Lung microvascular endothelial cell (primary cell): ENCODE measurements around the gene GANAB. TPM values are rescaled to one million over a fixed set of nuclear protein-coding genes. Genes with fewer than 3 reads are reported as not detected.
A peak's percentile ranks its signal among the peaks of the same experiment; 100 is the strongest.
"Not testable (repeated sequence)": the region's sequence is repeated elsewhere in the genome, so short reads cannot be mapped to it uniquely, and the experiment has no call there.

Experiments used
- DNase-seq, 2 donors: peaks; one replicate each; pipeline versions ENCODE4 v3.0.0 to v3.0.0-alpha.2; 2010; ENCODE audit warnings: low read depth in 2 of 2
- total RNA-seq: library from RNA; depleted of rRNA; stranded (reverse); fragments of >200 nt; gene quantifications from 2 replicates; pipeline ENCODE4 v1.2.1, GENCODE V29; 2014

The GANAB gene
- total RNA-seq, 1 donor from 2014 or later, result 189 TPM

- peak; percentile 98 for DNase-seq
Observed at GRCh38 chr11:62601372-62602140, 44.9 kb downstream of the GANAB start, which contains the start of gene MTA2. MTA2 (minus strand) TSS chr11:62601865; CDS start chr11:62601450, 415 bp downstream.

GRCh38 chr11:62601122-62601371, 45.4 kb downstream of the GANAB start:
- peak; percentile 49 to 53 for DNase-seq

DNA sequence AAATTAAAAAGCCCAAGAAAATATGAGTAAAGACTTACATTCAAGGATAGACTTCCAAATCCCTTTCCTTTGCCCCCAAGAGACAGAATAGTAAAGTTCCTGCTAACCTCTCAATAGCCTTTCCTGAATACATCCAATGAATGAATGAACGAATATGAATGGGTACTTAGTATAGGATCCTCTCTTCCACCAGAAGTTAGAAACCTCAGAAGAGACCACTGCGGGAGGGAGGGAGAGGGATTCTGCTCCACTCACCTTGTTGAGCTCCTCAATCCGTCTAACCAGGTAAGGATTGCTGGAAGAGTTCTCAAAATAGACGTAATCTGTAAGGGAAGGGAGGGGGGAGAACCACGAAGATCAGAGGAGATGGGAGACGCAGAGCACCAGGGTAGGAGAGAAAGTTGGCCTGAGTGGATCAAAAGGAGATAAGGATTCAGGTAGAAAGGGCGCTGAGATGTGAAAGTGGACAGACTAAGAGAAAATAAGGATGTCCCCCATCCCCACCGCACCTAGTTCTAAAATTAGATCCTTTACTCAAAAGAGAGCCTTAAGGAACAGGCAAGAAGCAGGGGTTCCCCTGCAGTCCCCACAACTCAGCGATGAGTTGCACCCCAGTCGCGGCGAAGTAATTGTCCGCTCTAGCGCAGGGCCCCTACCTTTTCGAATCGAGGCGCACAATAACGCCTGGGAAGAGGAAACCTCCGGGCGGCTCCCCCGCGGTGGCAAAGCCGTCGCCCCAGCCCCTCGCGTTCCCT, 45.9 kb downstream of the GANAB start:
- no peak for DNase-seq

DNA sequence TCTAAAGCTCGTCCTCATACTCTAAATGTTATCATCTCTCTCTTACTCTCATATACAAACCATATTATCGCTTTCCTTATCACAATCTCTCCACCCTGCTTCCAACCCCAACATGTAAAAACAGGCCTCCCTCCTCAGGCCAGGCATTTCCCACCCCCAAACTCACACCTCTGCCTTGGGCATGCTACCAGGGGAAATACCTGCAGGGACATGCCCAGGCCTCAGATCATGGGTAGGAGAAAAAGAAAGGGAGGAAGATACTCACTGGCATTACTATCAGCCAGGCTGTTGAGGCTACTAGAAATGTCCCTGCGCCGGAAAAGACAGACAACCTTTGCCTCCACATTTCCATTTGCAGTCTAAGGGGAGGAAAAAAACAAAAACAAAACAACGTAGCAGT, 46.5 kb downstream of the GANAB start:
- DNase-seq, result peak in 1 of 2 donors; percentile 29

- peak; percentile 95 to 99 for DNase-seq
Observed at GRCh38 chr11:62599069-62599696, 47.2 kb downstream of the GANAB start.

DNA sequence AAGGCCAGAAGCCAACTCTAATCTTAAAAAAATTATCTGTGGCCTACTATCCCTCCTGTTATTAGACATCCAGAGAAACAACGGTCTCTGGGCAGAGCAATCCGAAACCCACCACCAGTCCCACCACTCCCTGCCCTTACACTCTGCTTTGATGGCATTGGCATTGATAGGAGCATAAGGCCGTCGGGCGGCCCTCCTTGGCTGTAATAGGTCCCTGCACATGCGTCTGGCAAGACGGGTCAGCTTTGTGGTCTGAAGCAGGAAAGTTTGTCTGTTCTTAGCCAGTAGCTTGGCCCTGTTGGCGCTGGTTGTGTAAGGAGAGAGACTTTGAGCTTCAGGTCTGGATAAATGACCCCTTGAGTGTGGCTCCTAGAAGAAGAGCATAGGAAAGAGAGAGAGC, 51.3 kb downstream of the GANAB start:
- no peak for DNase-seq

- peak; percentile 73 to 80 for DNase-seq
Observed at GRCh38 chr11:62593434-62594044, 52.9 kb downstream of the GANAB start.

- DNase-seq, result no peak
Observed at GRCh38 chr11:62592989-62593421, 53.4 kb downstream of the GANAB start.

GRCh38 chr11:62592146-62592815, 54.1 kb downstream of the GANAB start:
- no peak for DNase-seq

DNA sequence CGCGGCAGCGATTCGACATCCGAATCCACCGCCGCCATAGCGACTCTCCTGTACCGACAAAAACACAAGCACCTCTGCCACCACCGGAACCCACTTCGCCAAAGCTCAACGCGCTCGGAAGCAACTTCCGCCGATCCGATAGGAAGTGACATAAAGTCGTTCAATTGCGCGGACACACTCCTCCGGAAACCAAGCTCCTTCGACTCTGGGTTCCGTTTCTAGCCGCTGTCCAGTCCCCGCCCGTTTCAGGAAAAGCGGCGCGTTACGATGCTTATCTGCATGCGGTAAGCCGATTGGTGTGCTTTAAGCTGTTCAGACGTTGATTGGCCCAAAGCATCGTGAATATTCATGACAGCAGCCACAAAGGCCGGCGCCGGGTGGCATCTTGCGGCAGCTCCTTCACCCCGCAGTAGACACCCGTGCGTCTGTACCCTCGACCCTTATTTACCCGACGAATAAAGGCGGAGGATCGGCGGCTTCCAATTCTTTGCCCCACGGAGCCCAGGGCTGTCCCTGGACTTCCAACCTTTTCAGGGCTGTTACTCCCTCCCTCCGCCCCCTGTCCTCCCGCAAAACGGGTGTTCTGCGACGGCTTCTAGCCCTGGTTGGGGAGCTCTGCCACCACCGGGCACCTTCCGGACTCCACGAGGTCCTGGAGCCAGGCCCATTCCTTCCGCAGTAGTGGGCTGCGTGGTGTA, 54.8 kb downstream of the GANAB start, which contains the start of gene TUT1:
Gene TUT1, minus strand, starts transcription at position 76 of the 698 bp plus-strand sequence. Its CDS starts 38 bp downstream, at position 38.
- DNase-seq, result peak; percentile 99 to 100

- DNase-seq, result peak; percentile 45 to 58
Observed at GRCh38 chr11:62588966-62589637, 57.3 kb downstream of the GANAB start.

- DNase-seq, result not testable (repeated sequence)
Observed at GRCh38 chr11:62585356-62585755, 61.1 kb downstream of the GANAB start.

- not testable (repeated sequence) for DNase-seq
Observed at GRCh38 chr11:62581735-62582134, 64.7 kb downstream of the GANAB start.

DNA sequence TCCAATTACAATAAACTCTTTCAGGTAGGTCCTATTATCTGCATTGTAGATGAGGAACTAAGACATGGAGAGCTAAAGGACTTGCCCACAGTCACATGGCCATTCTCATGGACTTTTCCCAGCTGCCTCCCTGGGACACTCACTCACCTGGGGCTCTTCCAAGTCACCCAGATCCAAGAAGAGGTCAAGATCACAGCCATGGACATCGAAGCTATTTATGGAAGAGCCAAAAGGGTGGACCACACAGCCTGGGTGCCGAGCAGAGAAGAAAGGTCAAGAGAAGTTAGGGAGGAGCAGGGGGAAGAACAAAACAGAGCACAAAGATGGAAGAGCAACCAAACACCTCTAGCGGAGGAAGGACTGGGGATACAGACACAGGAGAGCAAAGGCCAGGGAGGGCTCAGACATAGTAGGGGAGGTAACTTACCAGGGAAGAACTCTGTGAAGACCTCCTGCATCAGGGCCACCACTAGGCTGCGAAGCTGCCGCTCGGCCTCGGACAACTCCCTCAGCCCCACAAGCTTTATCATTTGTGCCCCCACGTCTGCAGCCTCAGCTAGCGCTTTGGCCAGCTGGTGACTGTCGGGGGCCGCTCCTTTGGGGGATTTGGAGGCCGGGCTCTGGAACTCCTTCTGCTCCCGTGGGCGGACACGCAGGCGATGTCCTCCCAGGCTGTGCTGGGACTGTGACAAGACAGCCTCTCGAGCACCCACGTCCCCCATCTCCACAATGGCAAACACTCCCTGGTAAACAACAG, 65.3 kb downstream of the GANAB start:
- DNase-seq, result no peak

- DNase-seq, result no peak
Observed at GRCh38 chr11:62579252-62579651, 67.2 kb downstream of the GANAB start.

GRCh38 chr11:62578541-62578940, 67.9 kb downstream of the GANAB start:
- DNase-seq, result no peak

DNA sequence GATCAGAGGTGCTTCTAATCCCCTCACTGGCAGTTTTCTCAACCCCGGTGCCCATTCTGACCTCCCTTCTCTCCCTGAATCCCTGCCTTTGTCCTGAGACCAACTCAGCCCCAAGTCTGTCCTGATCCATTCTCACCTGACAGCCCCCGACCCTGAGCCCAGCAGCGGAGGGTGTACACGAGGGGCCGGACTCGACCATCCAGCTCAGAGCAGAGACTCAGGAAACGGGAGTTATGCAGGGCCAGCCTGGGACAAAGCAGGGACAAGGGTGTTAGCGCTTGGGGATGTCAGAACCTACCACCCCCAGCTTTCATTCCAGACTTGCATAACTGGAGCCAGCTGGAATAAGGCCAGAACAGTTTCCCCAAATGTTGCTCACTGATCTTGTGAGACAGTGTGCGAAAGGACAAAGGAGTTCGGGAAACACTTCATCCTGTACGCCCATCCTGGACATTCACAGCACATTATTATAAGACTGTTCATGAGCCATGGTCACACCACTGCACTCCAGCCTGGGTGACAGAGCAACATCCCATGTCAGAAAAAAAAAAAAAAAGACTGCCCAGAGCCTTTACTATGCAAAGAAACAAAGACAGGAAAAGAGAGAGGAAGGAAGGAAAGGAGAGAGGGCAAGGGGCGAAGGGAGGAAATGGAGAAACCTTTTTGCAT, 69.2 kb downstream of the GANAB start:
- peak; percentile 69 to 96 for DNase-seq

DNA sequence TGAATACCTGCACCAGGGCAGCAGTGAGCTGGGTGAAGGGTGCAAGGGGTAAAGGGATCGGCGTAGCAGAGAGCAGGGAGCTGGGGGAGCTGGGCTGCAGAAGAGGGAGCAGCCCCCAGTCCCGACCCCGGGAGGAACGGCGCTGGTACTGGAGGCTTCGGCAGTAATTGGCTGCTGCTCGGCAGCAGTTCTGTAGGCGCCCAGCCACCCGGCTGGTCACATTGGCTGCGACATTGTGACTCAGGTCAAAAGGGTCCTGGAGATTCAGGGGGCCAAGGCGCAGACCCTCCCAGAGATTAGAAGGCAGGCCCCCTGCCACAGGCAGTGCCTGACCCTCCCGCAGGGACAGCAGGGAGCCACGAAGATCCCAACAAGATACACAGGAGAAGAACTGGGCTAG, 70.6 kb downstream of the GANAB start:
- DNase-seq, result no peak

DNA sequence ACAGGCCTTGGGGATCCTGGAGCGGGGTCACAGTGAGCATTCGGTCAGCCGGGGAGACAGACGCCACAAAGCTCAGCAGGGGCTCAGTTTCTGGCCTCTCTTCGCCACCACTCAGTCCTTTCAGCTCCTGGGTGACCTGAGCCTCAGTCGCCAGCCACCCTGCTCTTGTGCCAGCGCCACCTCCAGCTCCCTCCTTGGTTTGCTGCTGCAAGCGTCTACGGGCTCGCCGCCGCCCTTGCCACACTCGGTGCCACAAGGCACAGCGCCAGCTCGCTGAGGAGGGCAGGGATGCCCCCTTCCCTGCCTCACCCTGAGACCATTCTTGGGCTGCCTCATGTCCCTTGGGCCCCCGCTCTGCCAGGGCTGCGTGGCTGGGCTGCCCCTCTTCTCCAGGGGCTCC, 71.3 kb downstream of the GANAB start:
- no peak for DNase-seq
